NCI-H446 (cell line): Measurements from ENCODE around the gene CDC45.

Experiments
- DNase-seq, 2 experiments: peaks; one replicate each; lab custom pipeline; 2025; lab: John Stamatoyannopoulos, UW

The CDC45 gene

DNA sequence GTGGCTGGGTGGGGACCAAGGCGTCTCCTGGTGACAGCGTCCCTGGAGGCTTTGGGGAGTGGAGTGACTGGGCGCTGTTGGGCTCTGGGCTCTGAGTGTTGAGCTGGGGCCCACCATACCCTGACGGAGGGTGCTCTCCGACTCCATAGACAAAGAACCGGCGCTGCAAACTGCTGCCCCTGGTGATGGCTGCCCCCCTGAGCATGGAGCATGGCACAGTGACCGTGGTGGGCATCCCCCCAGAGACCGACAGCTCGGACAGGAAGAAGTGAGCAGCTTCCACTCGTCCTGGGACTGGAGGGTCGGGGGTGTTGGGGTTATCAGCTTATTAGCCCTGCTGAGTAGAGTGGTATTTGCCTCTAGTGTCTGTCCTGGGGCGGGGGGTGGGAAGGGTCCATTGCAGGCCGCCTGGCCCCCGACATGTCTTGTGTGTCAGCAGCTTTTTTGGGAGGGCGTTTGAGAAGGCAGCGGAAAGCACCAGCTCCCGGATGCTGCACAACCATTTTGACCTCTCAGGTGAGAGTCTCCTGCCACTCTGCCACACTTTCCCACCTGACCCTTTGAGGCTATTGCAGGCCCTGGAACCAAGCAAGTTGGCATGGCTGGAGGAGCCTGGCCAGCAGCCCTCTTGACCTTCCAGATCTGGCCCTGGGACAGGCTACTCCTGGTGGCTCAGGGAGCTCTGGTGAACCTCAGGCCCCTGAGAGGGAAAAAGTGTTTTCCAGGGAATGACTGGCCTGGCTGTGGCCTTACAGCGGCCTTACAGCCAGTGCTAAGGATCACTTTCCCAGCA is 36.9 kb downstream of the CDC45 start:
- DNase-seq, result no peak

DNA sequence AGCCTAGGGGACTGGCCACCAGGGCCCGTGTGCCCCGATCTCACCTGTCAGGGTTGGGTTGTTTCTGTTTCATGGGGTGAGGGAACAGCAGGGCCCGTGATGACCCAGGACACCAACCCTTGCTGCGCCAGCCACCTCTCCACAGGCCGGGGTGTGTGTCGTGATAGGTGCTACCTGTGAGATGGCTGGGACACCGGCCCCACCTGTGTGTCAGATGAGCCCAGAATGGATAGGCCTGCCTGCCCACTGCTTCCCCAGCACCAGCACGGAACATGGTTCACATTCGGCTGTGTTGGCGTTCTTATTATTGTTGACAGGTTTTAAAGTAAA is 37.4 kb downstream of the CDC45 start:
- no peak for DNase-seq

DNA sequence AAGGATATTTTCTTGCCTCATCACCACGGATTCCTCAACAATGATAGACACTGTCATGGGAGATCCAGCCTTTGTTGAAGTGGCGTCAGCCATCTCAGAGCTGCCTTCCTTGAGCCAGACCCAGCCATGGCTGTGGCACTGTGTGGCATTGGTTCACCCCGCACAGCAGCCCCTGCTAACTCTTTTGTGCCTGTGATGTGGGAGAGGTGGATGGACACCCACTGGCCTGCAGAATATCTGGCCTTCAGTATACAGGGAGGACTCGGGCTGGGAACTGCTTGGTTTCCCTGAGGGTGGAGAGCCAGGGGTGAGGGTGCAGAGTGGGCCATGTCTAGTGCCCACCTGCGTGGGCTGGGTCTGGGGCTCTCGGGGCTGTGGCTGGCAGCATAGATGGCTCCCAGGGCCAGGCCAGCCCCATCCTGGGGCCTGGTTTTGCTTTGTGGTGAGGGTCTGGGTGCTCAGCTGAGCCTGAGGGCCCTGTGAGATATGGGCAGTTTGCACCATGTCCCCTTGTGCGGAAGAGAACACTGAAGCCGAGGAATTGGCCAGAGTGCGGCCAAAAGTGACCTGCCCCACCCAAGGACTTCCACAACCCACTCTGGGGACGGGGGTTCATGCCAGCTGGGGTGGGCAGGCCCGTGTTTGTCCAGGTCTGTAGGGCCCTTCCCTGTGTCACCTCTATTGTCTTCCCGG is 38.3 kb downstream of the CDC45 start:
- no peak for DNase-seq

DNA sequence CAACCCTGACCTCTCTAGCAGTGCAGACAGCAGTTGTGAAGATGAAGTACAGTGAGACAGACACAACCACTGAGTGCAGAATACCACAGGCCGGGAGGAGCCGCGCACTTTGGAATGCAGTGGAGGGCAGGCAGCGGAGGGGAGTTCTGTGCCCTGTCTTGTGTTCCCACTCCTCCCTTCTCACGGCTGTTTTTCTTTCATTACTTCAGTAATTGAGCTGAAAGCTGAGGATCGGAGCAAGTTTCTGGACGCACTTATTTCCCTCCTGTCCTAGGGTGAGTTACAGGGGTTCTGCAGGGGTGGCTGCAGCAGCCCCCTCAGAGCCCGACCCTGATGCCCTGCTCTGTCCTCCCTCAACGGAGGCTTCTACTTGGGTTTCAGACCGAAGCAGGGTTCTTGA is 38.9 kb downstream of the CDC45 start:
- no peak for DNase-seq

DNA sequence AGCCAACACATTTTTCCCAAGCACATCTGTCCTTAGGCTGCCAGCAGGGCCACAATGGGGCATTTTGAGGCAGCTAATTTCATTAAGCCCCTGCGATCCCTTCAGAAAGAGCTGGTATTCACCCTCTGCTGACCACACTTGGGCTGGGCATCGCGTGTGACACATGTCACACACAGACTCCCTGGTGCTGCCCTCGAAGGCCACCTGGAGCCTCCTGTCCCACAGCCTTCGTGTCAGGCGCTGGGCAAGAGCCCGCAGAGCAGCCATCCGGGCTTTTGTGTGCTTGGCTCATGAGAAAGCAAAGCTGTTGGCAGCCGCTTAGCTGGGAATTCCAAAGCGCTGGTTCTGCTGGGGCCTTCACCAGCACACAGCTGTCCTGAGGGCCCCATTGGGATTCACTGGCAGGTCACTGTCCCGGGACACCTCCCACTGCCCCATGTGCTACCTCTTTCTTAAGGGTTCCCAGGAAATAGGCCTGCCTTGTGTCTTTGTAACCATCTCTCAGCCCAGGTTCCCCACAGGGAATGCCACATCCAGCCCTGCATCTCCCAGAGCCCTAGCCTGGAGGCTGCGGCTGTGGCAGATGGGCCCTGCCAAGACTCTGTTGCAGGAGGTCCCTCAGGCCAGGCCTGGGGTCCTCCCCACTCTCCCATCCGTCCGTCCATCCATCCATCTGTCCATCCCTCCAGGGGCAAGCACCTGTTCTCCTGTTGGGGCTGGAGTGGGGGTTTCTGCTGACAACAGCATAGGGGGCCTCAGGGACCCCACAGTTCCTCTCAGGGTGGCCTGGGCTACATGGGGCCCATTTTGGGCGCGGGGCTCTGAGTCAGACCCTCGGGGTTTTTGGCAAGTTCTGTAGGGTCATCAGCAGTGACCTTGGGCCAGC is 39.6 kb downstream of the CDC45 start:
- no peak for DNase-seq

DNA sequence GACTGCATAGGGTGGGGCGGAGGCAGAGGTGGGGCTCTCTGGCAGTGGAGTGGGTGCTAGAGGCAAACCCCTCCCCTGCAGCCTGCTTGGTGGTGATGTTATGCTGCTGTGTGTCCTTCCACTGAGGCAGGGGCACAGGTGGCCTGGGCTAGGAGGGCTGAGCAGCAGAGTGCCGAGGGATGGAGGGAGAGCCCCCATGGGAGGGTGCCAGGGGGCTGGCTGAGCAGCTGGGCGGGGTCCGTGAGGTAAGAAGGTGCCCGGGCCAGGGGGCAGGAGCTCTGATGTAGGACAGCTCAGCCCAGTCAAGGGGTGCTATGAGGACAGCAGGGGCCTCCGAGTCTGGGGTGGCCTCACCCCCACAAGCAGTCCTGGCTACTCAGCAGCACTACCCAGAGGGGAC is 40.3 kb downstream of the CDC45 start:
- no peak for DNase-seq

DNA sequence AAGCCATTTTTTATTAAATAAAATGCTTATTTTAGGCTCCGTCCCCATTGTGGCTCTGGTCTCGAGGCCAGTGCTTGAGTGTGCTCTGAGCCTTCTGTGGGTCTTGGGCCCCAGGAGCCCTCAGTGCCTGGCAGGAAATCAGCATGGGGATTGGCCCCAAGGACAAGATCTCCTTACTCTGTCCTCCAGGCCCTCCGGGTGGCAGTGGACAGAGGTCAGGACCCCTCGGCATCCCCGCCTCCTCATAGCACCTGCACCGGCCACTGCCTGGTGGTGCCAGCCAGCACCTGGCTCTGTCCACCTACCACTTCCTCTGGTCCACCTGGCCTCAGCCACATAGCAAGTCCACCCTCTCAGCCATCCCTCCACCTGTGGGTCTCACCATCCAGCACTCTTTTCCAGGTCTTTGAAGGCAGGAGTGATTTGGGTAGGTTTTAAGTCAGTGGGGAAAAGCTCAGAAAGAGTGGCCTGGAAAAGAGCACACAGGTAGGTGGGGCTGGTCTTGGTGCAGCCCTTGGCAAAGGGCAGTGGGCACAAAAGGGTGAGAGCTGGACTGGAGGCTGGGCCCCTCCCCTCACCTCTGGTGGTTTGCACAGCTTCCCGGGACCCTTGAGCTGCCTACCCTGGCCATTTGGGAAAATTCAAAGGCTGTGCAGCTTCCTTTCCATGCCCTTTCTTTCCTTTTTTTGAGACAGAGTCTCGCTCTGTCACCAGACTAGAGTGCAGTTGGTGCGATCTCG is 41.0 kb downstream of the CDC45 start:
- DNase-seq, result no peak

DNA sequence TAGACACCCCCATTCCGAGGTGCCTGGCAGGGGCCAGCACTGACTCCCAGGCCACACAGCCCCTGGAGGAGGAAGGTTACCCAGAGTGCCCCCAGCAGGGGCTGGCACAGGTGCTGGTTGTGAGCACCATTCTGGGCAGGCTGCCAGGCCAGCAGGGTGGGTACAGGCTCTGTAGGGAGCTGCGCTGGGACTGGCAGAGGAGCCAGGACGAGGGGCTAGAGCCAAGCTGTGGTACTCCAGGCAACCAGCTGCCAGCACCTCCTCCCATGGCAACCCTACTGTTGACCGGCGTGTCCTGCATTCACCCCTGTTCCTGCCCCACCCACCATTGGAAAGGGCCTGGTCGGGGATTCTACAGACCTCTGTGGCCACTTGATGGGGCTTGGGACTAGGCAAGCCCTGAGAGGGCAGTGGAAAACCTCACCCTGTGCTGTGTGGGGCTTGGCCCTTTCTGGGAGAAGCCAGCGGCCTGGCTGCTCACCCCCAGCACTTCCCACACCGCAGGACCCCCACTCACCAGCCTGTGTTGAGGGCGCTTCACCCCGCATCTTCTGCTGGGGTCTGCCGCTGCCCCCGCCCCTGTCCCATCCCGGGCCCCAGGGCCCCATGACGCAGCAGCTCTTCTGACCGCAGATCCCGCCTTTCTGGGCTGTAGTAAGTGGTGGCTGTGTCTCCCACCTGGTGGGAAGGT is 42.6 kb downstream of the CDC45 start:
- peak; percentile 51 to 89 for DNase-seq

DNA sequence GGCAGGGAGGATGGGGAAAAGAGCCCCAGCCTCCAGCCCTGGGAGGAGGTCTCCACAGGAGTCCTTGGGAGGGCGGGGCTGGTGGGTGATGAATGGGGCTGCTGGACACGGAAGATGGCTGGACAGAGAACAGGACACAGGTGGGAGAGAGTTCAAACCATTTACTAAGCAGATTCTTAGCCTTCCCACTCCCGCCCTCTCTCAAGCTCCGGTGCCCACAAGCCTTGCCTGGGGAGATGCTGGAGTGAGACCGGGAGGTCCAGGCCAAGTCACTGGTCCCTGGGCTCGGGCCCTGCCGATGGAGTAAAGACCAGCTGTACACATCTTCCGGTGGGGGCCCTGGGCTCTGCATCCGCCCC is 43.1 kb downstream of the CDC45 start:
- DNase-seq, result no peak

DNA sequence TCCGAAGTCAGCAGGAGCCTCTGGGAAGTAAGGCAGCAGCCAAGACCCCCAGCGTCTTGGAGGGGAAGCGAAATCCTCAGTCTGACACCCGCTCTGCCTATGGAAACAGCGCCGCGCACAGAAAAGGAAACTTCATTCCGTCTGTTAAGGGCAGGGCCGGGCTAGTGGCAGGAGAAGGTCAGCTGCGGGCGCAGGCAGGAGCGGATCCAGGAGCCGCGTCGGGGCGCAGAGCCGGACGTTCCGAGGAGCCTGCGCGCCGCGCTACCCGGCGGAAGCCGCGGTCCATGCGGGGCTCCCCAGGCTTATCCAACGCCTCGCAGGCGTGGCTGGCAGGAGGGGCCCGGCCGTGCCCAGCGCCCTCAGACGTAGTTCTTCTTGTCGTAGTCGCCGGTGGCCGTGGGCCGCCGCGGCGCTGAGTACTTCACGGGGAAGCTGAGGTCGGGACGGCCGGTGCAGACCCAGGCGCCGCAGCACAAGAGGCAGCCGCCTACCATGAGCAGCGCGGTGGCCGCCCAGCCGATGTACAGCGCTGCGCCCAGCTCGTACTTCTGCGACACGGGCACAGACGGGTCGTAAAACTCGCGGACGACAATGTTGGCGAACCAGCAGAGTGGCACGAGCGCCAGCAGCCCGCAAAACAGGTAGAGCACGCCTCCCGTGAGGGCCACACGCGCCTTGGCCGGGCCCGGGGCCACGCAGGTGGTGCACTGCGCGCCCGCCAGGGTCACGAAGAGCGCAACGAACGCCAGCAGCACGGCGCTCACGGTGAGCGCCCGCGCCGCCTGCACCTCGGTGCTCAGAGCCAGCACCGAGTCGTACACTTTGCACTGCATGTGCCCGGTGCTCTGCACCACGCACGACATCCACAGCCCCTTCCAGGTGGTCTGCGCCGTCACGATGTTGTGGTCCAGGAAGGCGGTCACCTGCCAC is 43.8 kb downstream of the CDC45 start:
- no peak for DNase-seq

DNA sequence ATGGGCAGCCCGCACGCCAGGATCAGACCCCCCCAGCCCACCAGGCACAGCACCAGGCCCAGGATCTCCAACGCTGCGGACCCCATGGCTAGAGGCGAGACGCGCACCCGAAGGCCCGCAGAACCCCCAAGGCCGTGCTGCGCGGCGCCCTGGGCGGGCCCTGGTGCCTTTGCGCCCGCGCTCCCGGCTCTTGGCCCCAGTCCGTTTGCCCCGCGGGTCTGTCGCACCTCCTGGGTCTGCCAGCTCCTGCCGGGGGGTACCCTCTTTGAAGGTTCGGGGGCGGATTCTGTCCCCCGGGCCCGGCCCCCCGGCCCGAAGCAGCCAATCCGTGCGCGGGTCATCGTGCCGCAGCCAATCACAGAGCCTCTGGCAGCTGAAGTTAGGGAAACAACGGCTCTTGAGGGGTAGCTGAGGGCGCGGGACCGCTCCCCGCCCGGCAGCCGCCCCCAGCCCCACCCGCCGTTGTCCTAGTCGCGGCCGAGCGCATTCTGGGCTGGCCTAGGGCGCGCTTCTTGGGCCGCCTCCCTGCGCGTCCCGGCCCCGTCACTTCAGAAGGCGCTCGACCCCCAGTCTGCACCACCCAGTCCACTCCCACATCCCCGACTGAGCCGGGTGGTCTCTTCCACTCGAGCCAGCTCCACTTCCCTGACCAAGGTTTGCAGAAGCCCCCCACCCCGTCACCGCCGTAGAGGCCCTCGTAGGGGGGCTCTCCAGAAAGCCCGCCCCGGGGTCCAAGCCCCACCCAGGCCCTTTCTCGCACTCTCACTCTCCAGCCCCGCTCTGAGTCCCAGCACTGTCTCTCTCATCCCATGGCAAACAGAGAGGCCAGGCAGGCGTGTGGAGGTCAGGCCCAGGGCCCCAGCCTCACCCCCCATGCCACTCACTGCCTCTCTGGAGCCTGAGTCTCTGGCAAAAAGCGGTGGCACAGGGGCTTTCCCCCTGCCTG is 44.7 kb downstream of the CDC45 start, which contains the start of gene CLDN5:
TSS of gene CLDN5 (minus strand) at position 241 of the 946 bp plus-strand sequence. CDS start at position 86, 155 bp downstream.
- no peak for DNase-seq

DNA sequence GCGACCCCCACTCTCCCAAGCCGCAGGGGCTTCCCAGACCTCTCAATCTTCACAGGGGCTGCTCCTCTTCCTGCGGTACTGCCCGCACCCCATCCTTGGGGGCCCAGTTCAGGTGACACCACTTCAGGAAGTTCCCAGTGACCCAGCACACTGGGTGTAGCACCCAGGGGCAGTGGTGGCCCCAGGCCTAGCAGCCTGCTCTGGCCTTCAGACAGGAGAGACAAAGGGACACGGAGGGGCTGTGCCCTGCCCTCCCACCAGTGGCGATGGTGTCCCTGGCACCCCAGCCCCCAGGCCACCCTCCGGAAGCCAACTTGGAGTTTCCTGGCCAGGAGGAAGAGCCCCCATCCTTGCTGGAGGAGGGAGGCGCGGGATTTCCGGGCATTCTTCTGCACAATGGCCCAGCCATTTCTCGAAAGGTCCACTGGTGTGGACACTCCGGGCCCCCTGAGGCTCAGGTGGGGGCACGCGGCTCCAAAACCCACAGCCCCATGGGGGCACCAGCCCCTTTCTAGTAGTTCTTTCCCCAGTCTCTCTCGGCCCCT is 45.5 kb downstream of the CDC45 start:
- DNase-seq, result no peak

DNA sequence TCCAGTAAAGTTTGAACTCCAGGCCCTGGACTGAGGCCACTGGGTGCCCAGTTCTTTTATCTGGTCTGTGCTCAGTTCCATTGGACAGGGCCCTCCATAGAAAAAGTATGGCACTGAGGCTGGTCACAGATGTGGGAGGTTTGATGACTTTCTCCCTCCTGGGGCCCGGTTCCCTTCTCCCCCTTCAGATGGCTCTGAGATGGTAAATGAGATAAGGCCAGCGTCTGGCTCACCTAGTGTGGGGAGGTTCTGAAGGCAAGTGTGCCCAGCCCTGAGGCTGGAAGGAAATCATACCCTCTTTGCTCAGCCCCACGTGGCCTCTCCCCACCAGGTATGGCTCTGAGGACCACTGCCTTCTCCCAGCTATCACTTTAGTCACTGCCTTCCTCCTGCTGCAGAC is 45.9 kb downstream of the CDC45 start:
- DNase-seq, result no peak

DNA sequence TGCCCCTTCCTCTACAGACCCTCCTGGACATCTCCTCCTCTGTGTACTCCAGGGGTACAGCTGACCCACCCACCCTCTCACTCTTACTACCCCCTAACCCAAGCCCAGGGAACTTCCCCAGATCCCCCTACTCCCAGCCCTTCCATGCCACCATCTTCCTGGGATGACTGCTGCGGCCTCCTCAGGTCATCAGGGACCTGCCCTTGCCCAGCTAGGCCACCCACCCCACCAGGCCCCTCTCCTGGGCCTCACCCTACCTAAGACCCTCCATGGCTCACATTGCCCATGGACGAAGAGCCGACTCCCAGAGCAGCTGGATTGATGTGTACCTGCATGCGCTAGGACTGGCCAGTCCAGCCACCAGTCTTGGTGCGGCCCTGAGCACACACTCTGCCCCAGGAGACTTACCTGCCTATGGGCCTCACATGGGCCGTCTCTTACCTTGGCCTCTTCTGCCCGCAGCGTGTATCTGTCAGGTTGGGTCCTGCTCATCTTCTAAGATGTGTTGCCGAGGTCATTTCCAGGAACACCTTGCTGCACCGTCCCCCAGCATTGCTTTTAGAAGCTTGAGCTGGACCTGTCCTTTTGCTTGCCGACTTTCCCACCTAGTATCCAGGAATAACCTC is 46.5 kb downstream of the CDC45 start:
- DNase-seq, result no peak

DNA sequence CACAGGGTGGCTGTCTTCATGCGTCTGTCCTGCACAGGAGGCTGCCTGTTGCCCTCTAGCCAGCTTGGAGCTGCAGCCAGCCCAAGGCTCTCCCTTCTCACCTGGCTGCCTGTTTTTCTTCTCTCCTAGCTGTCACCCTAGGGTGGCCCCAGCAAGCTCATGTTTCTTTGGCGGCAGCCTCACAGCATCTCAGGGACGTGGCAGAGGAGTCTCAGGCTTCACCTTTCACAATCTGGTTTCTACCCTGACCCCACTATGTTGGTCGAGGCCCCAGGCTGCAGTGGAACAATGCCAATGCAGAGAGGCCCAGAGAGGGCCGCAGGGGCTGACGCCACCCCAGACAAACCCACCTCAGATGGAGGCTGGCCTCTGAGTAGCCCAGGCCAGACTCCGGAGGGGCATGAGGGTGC is 47.0 kb downstream of the CDC45 start:
- DNase-seq, result no peak

DNA sequence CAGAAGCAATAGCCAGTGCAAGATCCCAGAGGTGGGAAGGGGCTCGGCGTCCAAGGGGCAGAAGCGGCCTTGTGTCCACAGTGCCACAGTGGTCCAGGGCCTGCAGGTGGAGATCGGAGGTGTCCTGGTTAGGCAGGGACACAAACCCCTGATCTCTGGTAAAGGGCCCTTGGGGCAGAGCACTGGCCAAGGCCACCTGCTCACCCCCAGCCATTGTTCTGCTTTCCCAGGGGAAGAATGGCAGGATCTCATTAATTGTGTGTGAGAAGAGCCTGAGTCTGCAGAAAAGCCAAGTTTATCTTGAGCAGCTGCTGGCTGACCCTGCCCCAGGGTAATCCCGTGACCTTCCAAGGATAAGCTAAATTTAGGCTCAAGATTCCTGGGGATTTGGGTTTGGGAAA is 47.6 kb downstream of the CDC45 start:
- no peak for DNase-seq

DNA sequence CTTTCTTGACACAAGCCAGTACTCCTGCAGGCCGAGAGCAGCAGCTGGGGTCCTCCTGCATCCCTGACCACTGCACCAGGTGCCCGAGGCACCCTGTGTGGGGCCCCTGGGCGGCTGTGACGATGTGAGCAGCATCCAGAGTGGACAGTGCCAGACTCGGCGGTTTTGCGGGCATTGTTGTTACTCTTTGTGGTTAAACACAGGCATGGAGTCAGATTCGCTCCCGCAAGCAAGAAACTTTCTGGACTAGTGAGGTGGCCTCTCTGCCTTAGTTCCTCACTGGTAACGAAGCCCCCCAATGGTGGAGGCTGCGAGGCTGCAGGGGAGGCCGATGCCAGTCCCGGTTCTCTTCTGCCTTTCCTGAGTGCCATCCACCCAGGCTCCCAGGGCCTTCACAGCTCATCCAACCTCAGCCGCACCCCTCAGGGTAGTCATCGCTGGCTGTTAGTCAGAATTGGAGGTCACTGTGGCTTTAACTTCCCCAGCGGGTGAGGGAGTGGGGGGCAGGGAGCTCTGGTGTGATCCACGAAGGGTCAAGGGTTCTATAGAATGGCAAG is 48.2 kb downstream of the CDC45 start:
- no peak for DNase-seq

DNA sequence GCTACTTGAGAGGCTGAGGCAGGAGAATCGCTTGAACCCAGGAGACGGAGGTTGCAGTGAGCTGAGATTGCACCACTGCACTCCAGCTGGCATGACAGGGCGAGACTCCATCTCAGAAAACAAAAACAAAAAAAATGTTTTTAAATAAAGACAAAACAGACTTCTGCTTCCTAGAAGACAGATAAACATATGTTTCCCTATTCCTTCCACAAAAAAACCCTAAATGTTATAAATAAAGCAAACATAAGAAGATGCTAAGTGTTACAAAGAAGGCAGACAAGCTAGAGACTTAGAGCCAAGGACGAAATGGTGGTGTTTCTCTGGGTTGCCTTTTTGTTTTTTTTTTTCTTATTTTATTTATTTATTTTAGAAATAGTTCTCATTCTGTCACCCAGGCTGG is 50.1 kb downstream of the CDC45 start:
- no peak for DNase-seq
